Measurements from ENCODE around the gene MTAP. TPM values are rescaled to one million over a fixed set of nuclear protein-coding genes. Genes with fewer than 3 reads are reported as not detected.

Gene MTAP
- total and polyA plus RNA-seq, 4 donors: 8.6 to 17.7 (median 12.6) TPM

- 95% methylated on average over 1 of the region's 1 CpG for WGBS
- peaks cover 3 to 29% (median 25%) of the 10 kb centered on the region in 4 donors for H3K36me3 ChIP-seq (ENCODE audit: control insufficient read depth in 4 of 4, insufficient read depth in 3 of 4, low read depth in 1 of 4, low read length in 3 of 4)
- H3K27ac ChIP-seq (ENCODE audit: low read depth in 1 of 2, low read length in 2 of 2): no peak overlapping the region
Observed at GRCh38 chr9:21841133-21841532, 38.7 kb downstream of the MTAP start.

GRCh38 chr9:21848615-21849014, 46.2 kb downstream of the MTAP start:
- TF ChIP-seq HNF4A (conservative IDR thresholded peaks at IDR 0.05): no peak
- H3K36me3 ChIP-seq (ENCODE audit: control insufficient read depth in 4 of 4, insufficient read depth in 3 of 4, low read depth in 1 of 4, low read length in 3 of 4): peaks cover 0 to 2% (median 0%) of the 10 kb centered on the region in 4 donors
- DNase-seq (ENCODE audit: low spot score): no peak
- H3K27ac ChIP-seq (ENCODE audit: low read depth in 1 of 2, low read length in 2 of 2): no peak overlapping the region
- H3K4me1 ChIP-seq (ENCODE audit: control insufficient read depth in 4 of 4, insufficient read depth in 4 of 4, low read length in 3 of 4): peaks cover 0 to 10% (median 7%) of the 10 kb centered on the region in 4 donors
- H3K9me3 ChIP-seq (ENCODE audit: control insufficient read depth in 4 of 4, low read length in 3 of 4): peaks cover 0 to 4% (median 2%) of the 10 kb centered on the region in 4 donors
- 97% methylated on average over 4 of the region's 4 CpGs for WGBS
- H3K9ac ChIP-seq (ENCODE audit: low read depth in 1 of 2, low read length in 2 of 2): no peak overlapping the region
- H3K27me3 ChIP-seq (ENCODE audit: control insufficient read depth in 4 of 4, insufficient read depth in 4 of 4, low read length in 3 of 4): no peaks in the 10 kb centered on the region
- H3K4me3 ChIP-seq (ENCODE audit: low read depth in 1 of 3, low read length in 3 of 3): no peak overlapping the region

More at GRCh38 chr9:21841133-21841532, 38.7 kb downstream of the MTAP start:
- H3K27me3 ChIP-seq (ENCODE audit: control insufficient read depth in 4 of 4, insufficient read depth in 4 of 4, low read length in 3 of 4): no peaks in the 10 kb centered on the region
- H3K9ac ChIP-seq (ENCODE audit: low read depth in 1 of 2, low read length in 2 of 2): no peak overlapping the region
- DNase-seq (ENCODE audit: low spot score): no peak
- no peaks in the 10 kb centered on the region for H3K4me1 ChIP-seq (ENCODE audit: control insufficient read depth in 4 of 4, insufficient read depth in 4 of 4, low read length in 3 of 4)
- H3K4me3 ChIP-seq (ENCODE audit: low read depth in 1 of 3, low read length in 3 of 3): no peak overlapping the region
- no peaks in the 10 kb centered on the region for H3K9me3 ChIP-seq (ENCODE audit: control insufficient read depth in 4 of 4, low read length in 3 of 4)
- no peak for TF ChIP-seq JUND (IDR thresholded peaks at IDR 0.05)
- no peak for TF ChIP-seq FOXA1 (IDR thresholded peaks at IDR 0.05)
- TF ChIP-seq, protein P1, sequence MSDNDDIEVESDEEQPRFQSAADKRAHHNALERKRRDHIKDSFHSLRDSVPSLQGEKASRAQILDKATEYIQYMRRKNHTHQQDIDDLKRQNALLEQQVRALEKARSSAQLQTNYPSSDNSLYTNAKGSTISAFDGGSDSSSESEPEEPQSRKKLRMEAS (IDR thresholded peaks at IDR 0.05): no peak
- TF ChIP-seq, protein P2, sequence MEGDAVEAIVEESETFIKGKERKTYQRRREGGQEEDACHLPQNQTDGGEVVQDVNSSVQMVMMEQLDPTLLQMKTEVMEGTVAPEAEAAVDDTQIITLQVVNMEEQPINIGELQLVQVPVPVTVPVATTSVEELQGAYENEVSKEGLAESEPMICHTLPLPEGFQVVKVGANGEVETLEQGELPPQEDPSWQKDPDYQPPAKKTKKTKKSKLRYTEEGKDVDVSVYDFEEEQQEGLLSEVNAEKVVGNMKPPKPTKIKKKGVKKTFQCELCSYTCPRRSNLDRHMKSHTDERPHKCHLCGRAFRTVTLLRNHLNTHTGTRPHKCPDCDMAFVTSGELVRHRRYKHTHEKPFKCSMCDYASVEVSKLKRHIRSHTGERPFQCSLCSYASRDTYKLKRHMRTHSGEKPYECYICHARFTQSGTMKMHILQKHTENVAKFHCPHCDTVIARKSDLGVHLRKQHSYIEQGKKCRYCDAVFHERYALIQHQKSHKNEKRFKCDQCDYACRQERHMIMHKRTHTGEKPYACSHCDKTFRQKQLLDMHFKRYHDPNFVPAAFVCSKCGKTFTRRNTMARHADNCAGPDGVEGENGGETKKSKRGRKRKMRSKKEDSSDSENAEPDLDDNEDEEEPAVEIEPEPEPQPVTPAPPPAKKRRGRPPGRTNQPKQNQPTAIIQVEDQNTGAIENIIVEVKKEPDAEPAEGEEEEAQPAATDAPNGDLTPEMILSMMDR (IDR thresholded peaks at IDR 0.05; ENCODE audit: low read depth, low read length, missing input control): no peak
- TF ChIP-seq YY1 (IDR thresholded peaks at IDR 0.05): no peak
- no peak for TF ChIP-seq RAD21 (IDR thresholded peaks at IDR 0.05)
- no peak for TF ChIP-seq ATF3 (IDR thresholded peaks at IDR 0.05)
- no peak for TF ChIP-seq SP1 (IDR thresholded peaks at IDR 0.05)
- no peak for TF ChIP-seq HNF4A (conservative IDR thresholded peaks at IDR 0.05)
- no peak for TF ChIP-seq REST (IDR thresholded peaks at IDR 0.05)
- no peak for TF ChIP-seq NR2F2 (IDR thresholded peaks at IDR 0.05)
- TF ChIP-seq EGR1 (IDR thresholded peaks at IDR 0.05; ENCODE audit: low read depth in 2 of 2): no peak
- no peak for TF ChIP-seq GABPA (IDR thresholded peaks at IDR 0.05 in 1 of 2, conservative IDR thresholded peaks at IDR 0.05 in 1 of 2)
- no peak for TF ChIP-seq TAF1 (conservative IDR thresholded peaks at IDR 0.05)
